Cardiac septum (tissue), 1 donor: Measurements from ENCODE around the gene ROPN1. TPM values are rescaled to one million over a fixed set of nuclear protein-coding genes. Genes with fewer than 3 reads are reported as not detected.
A peak's percentile ranks its signal among the peaks of the same experiment; 100 is the strongest.
"Not testable (repeated sequence)": the region's sequence is repeated elsewhere in the genome, so short reads cannot be mapped to it uniquely, and the experiment has no call there.

ENCODE experiments used
- DNase-seq: peaks from one replicate; pipeline ENCODE4 v3.0.0-alpha.2; 2020; ENCODE audit warnings: low spot score
- intact Hi-C: fragments of 100-400 bp; cut with DNase I; formaldehyde crosslinking; loops from one replicate; pipeline ENCODE4 v1.14.0; 2022
- long read RNA-seq: library from polyadenylated mRNA; unstranded; transcript quantifications from one replicate; pipeline ENCODE4 v2.0.0, GENCODE V29; 2021
- total RNA-seq: library from RNA; stranded (reverse); fragmentation: NEBNext Ultra II Directional; extraction: Animal tissue kit (Norgen Biotek cat#: 25700); gene quantifications from one replicate; pipeline ENCODE4 v1.2.1, GENCODE V29; 2021
- donor health status: DM: no; HTN: no; CAD: no.

Gene ROPN1
- not detected for total RNA-seq
- long read RNA-seq, result 0 reads

DNA sequence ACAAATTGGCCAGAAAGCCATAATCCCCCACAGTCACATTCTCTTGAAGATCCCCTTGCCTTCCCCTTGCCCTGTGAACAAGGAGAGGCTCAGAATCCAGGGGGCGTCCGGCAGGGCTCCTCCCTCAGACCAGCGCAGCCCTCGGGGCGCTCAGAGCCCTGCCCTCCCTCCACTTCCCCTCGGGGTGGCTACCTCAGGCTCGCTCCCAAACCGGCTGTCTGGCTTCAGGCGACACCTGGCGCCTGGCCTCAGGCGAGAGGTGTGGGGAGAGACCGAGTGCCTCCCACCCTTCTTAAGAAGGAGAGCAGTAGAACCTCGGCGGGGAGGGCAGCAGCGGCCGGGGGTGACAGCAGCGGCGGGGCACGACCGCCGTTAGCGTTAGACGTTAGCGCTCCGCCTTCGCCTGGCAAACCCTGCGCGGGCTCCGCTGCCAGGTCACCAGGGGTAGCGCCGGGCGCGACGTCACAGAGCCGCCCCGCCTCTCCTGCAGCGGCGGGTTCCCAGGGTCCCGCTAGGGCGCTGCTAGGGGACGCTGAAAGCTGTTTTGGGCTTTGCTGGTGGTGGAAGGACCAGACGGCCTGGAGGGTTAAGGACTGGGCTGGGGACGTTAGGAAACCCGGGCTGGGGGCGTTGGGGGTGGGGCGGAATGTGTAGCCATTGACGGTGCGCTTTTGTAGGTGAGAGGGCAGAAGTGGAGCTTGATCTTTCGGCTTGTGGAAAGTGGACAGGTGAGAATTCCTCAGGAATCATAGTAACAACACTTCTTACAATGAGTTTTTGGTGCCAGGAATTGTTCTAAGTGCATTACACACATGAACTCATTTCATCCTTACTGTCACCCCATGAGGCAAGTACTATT, at the start of gene ROPN1:
Gene ROPN1 (minus strand): TSS at position 395 of the 859 bp plus-strand sequence. CDS start 11,643 bp downstream, outside the sequence.
- intact Hi-C loops, DNase-seq: not testable (repeated sequence)

DNA sequence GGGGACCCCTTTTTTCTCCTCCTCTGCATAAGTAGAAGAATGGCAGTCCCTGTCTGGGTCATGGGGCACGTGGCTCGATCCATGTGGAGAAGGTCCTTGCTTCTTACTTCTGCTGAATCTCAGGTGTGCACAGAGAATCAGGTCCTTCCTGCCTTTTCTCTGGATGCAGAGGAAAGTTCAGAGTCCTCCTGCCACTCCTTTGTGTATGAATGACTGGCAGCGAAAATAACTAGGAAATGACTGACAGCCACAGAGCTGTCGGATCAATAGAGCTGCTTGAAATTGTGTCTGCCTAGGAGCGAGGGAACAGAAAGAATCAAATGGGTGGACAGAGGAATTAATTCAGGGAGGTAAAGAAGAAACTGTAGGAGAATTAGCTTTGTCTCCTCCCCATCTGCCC, 49.6 kb upstream of the ROPN1 start:
- intact Hi-C loops, result no loop called here
- no peak for DNase-seq

DNA sequence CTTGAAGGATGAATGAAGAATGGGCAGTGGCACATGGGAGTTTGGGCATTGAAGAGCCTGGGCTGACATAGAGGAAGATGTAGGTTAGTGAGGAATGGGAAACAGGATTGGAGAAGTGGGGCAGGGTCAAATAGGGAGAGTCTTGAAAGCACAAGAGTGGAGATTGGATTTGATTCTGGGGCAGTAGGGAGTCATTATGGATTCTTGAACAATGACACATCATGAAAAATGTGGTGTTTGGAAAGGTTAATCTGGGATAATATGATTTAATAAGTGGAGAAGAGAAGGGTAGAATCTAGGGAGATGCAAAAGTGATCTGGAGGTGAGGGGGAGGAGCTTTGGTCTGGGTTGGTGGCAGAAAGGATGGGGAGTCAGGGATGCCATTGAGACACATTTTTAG, 45.4 kb upstream of the ROPN1 start:
- no peak for DNase-seq
- intact Hi-C loops, result loop anchor here (10.0 kb wide), 1 partner anchor 507 kb away; no protein-coding TSS in a partner anchor

DNA sequence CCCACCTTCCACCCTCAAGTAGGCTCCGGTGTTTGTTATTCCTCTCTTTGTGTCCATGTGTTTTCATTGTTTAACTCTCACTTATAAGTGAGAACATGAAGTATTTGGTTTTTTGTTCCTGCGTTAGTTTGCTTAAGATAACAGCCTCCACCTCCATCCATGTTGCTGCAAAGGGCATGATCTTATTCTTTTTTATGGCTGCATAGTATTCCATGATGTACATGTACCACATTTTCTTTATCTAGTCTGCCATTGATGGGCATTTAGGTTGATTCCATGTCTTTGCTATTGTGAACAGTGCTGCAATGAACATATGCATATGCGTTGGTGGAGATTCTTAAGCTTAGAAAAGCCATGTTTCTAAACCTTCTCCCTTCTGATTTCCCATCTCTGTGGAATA, 44.3 kb upstream of the ROPN1 start:
- intact Hi-C loops, result loop anchor here (10.0 kb wide), 1 partner anchor 509 kb away; no protein-coding TSS in a partner anchor
- not testable (repeated sequence) for DNase-seq

DNA sequence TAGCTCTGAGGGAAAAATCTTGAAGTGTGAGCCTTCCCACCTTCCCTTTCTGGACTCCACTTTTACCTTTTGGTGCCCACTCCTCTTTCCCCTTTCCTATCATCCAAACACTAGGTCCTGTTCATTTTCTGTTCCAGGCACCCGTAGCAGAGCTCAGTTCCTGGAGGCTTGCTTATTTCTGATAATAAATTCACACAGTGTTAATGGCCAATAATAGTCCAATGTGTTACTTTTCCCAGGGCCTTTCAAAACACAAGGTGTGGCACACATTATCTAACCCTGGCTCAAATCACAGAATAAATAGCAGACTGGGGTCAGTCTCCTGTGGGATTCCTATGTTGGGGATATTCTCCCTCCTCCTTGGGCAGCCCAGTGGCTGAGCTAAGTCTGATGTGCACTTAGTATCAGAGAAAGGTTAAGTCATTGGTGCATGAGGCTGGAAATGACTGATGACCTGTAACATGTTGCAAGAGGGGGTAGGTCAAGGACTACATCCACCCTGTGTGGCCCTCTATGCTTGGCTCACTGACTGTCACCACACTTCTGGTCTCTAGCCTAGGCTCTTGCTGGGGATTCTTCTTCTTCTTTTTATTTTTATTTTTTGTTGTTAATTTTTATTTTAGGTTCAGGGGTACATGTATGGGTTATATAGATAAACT, 43.7 kb upstream of the ROPN1 start:
- DNase-seq, result no peak
- intact Hi-C loops, result loop anchor here (10.0 kb wide), 1 partner anchor 509 kb away; no protein-coding TSS in a partner anchor

DNA sequence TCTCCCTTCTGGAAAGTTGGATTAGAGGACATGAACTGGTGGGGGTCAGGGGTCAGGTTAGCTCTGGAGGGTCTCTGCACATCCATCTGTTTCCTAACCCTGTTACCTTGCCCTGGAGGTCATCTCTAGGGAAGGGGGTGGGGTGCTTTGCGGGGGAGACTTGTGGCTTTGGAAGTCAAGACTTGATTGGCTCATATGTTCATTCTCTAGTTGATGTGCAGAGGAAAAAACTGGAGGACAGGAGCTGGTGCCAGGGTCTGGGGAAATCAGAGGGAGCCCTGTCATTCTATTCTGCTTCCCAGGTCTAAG, 42.9 kb upstream of the ROPN1 start:
- no peak for DNase-seq
- intact Hi-C loops, result loop anchor here (10.0 kb wide), 1 partner anchor 510 kb away; no protein-coding TSS in a partner anchor

DNA sequence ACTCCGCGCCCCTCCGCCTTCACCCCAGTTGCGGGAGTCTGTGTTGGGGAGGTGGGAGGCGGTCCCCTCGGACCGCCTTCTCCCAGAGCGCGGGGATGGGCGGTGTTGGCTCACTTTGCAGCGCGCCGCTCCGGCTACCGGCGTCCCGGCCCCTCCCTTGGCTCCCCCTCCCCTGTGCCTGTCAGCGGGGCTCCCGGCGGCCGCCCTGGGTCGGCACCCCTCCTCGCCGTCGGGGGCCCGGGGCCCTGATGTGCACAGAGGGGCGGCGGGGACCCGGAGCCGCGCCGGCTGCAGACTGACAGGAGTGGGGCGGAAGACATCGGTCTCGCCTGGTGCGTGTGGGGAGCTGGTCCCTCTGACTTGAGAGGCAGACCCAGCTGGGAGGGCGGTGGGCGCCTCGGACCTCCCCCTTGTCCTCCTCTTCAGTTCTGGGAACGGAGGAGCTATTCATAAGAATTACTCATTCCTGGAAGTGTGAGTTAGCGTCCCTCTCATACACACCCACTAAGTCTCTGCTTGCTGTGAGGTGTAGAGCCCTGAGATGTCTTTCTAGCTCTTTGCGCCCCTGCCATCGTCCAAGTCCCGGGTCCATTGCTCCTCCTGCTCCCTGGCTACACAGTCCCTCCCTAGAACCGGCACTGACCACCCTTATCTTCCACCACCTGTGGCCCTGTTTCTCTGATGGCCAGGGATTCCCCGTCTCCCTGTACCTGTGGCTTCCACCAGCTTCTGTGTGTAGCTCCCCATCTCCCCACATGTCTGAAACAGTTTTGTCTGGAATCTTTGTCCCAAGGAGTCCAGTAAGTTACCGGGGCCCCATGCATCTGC, 42.3 kb upstream of the ROPN1 start:
- no peak for DNase-seq
- intact Hi-C loops, result loop anchor here (10.0 kb wide), 1 partner anchor 511 kb away; no protein-coding TSS in a partner anchor

DNA sequence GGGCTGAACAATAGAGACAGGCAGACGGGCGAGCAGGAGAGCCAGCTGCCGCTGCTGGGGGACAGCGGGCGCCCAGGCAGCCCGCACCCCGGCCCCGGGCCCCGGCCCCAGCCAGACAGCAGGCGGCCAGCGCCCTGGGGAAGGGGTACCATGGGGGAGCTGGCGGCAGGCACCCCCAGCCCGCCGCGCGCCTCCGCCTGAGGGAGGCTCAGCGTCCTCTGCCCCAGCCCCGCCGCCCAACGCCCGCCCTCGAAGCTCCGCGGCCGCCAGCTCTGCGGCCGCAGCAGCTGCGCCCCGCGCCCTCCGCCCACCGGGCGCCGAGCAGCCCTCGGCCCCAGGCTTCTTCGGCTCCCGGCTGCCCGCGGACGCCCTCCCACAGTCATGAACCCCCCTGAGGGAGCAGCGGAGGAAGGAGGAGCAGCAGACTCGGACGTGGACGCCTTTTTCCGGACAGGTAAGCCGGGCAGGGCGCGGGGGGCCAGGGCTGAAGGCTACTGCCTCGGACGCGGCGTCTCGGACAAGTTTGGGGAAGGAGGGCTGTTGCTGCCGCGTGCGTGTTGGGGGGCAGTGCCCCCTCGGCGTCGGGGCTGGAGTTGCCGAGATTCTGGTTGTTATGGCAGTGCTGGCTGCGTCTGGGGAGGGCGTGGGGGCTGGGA, 41.6 kb upstream of the ROPN1 start, which contains the start of gene KALRN:
Gene KALRN (plus strand): TSS at position 10 of the 656 bp plus-strand sequence.
- DNase-seq, result no peak
- intact Hi-C loops, result loop anchor here (2.0 to 10.0 kb wide), 4 partner anchors 45 to 511 kb away; no protein-coding TSS in a partner anchor

DNA sequence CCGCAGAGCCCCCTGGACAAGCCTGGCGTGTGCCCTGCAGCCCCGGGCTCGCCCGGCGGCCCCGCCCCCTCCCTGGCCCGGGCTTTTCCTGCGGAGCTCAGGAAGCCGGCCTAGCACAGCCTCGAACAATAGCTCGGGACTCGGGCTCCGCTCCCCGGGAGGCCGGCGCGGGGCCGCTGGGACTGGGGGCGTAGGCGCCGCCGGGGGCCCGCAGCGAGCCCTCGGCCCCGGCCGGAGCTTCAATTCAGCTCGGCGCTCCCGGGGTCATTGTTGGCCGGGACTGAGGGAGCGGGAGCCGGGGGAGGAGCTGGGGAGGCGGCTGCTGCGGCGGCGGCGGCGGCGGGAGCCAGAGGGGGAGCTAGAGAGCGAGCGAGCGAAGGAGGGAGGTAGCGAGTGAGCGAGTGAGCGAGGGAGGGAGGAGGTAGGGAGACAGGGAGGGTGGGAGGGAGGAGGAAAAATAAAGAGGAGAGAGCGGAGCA, 41.0 kb upstream of the ROPN1 start:
- intact Hi-C loops, result loop anchor here (2.0 to 10.0 kb wide), 4 partner anchors 46 to 512 kb away; no protein-coding TSS in a partner anchor
- peak; percentile 93 for DNase-seq

DNA sequence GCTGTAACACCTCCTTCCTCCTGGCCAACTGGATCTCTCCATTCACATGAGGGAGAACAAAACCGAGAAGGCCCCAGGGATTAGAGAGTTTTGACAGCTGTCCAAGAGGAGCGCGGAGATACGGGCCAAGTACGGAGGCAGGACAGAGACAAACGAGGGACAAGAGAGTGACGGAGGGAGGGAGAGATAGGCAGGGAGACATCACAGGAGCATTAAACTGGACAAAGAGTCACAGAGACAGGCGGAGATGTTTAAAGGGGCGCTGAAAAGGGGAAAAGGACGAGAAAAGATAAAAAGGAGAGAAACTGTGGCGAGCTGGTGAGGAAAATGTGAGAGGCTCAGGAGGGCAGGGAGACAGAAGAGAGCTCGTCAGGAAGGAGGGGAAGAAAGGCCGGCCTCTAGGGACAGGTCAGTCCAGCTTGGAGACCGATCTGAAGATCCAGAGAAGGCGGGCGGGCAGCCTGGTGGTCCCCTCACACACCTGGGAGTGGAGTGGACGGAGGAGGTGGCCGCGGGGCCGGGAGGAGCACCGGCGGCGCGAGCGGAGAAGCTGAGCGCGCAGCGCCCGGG, 40.5 kb upstream of the ROPN1 start:
- intact Hi-C loops, result loop anchor here (2.0 to 10.0 kb wide), 4 partner anchors 46 to 512 kb away; no protein-coding TSS in a partner anchor
- peak; percentile 81 for DNase-seq

DNA sequence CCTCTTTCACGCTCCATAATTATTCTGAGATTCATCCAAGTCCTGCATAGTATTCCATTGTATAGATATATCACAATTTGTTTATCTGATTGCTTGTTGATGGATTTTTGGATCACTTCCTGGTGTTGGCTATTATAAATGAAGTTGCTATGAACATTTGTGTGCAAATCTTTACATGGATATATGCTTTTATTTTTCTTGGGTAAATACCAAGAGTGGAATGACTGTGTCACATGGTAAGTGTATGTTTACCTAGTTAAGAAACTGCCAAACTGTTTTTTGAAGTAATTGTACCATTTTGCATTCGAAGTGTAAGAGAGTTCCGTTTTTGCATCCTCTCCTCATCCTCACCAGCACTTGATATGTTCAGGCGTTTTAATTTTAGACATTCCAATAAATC, 34.6 kb upstream of the ROPN1 start:
- intact Hi-C loops, result no loop called here
- no peak for DNase-seq

DNA sequence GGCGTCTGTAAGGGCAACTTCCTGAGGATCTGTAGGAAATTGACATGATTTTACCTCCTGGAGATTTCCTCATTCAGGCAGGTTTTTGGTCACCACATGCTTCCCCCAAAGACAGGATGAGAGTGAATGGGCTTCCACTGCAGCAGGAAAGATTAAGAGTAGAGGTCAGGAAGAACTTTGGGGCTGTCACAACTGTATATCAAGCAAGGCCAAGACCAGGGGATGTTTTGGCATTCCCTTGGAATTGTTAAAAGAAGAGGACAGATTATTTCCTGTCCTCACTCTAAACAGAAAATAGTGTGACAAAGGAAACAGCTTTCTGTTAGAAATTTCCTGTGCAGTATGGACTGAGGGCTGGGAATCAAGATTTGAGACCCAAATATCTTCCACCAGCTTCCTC, 31.6 kb upstream of the ROPN1 start:
- DNase-seq, intact Hi-C loops: not testable (repeated sequence)

DNA sequence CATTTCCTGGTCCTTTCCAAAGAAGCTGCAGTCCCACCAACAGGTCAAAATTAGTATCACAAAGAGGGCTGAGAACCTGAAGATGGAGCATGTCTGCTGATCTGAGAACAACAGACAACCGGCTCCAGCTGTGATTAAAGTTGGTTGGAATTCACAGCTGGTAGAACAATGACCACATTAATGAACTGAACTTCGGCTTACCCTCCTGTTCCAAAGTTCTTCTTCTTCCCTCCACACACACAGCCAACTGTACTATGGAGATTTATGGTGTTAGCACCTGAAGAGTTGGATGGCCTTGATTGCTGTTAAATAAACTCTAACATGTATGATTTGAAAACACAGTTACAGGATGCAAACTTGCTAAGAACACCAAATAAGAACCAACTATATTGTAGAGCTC, 27.4 kb upstream of the ROPN1 start:
- no peak for DNase-seq
- intact Hi-C loops, result no loop called here

DNA sequence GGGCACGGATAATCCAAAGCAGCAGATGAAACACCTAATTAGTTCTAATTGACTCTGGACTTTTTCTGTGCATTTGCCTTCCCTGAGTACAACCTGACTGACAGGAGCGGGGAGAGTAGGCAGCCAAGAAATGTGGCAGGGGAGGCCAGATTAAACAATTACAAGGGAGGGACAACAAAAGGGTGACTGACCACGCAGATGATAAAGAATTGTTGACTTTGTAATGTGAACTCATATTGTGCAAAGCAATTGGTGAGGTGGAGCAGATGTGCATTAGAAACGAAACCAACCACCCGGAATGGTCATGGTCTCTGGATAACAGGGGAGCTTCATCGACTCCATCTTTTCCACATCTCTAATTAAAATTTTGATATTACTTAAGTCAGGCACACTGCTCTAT, 25.6 kb upstream of the ROPN1 start:
- intact Hi-C loops, result loop anchor here (2.0 kb wide), 3 partner anchors 61 to 449 kb away; no protein-coding TSS in a partner anchor
- not testable (repeated sequence) for DNase-seq

DNA sequence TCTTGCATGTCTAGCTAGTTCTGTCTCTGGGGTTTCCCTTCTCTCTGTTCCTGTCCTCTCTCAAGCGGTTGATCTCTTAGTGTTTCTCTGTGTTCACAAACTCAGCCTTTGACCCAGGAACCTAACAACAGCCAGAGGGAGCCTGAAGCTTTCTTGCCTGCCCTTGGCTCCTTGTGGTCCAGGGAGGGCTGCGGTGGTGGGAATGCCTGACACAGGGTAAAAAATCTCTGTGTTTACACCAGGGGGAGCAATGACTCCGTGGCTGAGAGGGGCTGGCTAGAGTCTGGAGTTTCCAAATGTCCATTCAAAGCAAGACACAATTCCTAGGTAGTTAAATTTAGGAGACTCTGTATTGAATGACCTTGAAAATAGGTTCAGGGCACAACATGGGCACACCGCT, 24.6 kb upstream of the ROPN1 start:
- DNase-seq, result not testable (repeated sequence)
- intact Hi-C loops, result loop anchor here (2.0 kb wide), 3 partner anchors 62 to 450 kb away; no protein-coding TSS in a partner anchor

DNA sequence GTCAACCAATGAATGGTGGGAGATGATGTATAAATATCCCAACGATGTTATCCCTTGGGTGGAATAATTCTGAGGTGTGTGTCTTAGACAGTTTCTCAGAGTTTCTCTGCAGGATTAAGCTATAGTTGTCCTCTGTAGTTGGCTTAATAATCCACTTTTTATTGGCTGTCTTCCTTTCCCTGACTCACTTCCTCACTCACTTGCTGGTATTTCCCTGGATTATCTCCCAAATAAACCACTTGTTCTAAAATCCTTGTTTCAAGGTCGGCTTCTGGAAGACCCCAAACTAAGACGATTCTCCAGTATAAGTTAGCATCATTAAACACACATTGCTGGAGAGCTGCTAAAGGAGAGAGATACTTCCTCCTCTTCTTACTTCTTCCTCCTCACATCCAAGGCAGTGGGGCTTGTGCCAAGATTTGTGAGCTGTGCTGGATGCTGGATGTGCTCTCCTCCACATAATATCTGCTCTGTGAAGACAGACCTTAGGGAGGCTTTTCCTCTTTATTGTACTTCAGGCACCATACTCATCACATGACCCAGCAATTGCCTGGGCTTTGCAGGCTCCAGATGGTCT, 22.5 kb upstream of the ROPN1 start:
- intact Hi-C loops, result no loop called here
- no peak for DNase-seq

DNA sequence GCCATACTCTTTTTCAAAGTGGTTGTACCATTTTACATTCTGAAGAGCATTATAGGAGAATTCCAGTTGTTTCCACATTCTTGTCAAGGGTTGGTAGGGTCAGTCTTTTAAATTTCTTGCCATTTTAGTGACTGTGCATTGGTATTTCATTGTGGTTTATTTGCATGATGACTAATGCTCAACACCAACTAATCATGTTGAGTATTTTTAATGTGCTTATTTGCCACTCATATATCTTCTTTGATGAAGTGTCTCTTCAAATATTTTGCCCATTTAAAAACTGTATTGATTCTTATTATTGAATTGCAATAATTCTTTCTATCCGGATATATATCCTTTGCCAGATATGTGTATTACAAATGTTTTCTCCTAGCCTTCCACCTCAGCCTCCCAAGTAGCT, 16.4 kb upstream of the ROPN1 start:
- intact Hi-C loops, DNase-seq: not testable (repeated sequence)

DNA sequence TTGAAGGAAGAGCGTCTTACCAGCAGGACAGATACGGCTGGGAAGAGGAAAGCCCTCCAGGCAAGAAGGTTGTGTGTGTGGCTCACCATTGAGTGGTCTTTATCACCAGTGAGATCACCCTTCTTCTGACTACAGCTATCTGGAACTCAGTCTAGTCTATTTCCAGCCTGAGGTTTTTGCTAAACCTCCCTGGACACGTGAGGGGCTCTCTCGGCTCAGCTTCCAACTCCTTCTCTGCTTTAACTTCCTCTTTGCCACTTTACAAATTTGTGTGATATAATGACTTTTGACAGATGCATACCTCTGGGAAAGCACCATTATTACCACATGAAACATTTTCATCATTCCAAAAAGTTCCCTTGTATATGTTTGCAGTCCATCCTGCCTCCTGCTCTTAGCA, 15.3 kb upstream of the ROPN1 start:
- intact Hi-C loops, result no loop called here
- DNase-seq, result no peak
